ENCODE data around the gene CFAP61.

The CFAP61 gene

GRCh38 chr20:20364593-20365479, 312.5 kb downstream of the CFAP61 start:
- Histone ChIP-seq H3K27ac (ENCODE audit: low read depth, low read length, severe bottlenecking) (no peak overlapping the region), H3K4me1 (ENCODE audit: control insufficient read depth, insufficient read depth, low read length, poor library complexity, severe bottlenecking) (peaks cover 5% of the 10 kb centered on the region), H3K36me3 (ENCODE audit: control insufficient read depth, insufficient read depth, low read length) (no peaks in the 10 kb centered on the region), H3K4me3 (ENCODE audit: extremely low read depth, insufficient read depth, low read length, poor library complexity, severe bottlenecking) (no peak overlapping the region), H3K9me3 (ENCODE audit: control insufficient read depth, low read length) (no peaks in the 10 kb centered on the region)
- WGBS, 2 experiments (ENCODE audit: insufficient coverage in 2 of 2): 2% methylated on average over 63 to 64 of the region's 70 CpGs

- H3K4me1 ChIP-seq (ENCODE audit: control insufficient read depth, insufficient read depth, low read length, poor library complexity, severe bottlenecking): peaks cover 5% of the 10 kb centered on the region
- H3K4me3 ChIP-seq (ENCODE audit: extremely low read depth, insufficient read depth, low read length, poor library complexity, severe bottlenecking): no peak overlapping the region
- WGBS, 2 experiments (ENCODE audit: insufficient coverage in 2 of 2): 1 to 5% methylated on average over 9 to 11 of the region's 18 CpGs
- no peaks in the 10 kb centered on the region for H3K36me3 ChIP-seq (ENCODE audit: control insufficient read depth, insufficient read depth, low read length)
- no peak overlapping the region for H3K27ac ChIP-seq (ENCODE audit: low read depth, low read length, severe bottlenecking)
- H3K9me3 ChIP-seq (ENCODE audit: control insufficient read depth, low read length): no peaks in the 10 kb centered on the region
Measured at GRCh38 chr20:20365480-20366161, 313.3 kb downstream of the CFAP61 start.

GRCh38 chr20:20366551-20366875, 314.2 kb downstream of the CFAP61 start:
- Histone ChIP-seq H3K9me3 (ENCODE audit: control insufficient read depth, low read length) (no peaks in the 10 kb centered on the region), H3K27ac (ENCODE audit: low read depth, low read length, severe bottlenecking) (no peak overlapping the region), H3K4me3 (ENCODE audit: extremely low read depth, insufficient read depth, low read length, poor library complexity, severe bottlenecking) (no peak overlapping the region), H3K36me3 (ENCODE audit: control insufficient read depth, insufficient read depth, low read length) (no peaks in the 10 kb centered on the region), H3K4me1 (ENCODE audit: control insufficient read depth, insufficient read depth, low read length, poor library complexity, severe bottlenecking) (peaks cover 5% of the 10 kb centered on the region)
- 0% methylated on average over 7 to 9 of the region's 19 CpGs for WGBS, 2 experiments (ENCODE audit: insufficient coverage in 2 of 2)

GRCh38 chr20:20366876-20367574, 314.7 kb downstream of the CFAP61 start:
- Histone ChIP-seq H3K27ac (ENCODE audit: low read depth, low read length, severe bottlenecking) (no peak overlapping the region), H3K4me3 (ENCODE audit: extremely low read depth, insufficient read depth, low read length, poor library complexity, severe bottlenecking) (no peak overlapping the region), H3K36me3 (ENCODE audit: control insufficient read depth, insufficient read depth, low read length) (no peaks in the 10 kb centered on the region), H3K9me3 (ENCODE audit: control insufficient read depth, low read length) (no peaks in the 10 kb centered on the region), H3K4me1 (ENCODE audit: control insufficient read depth, insufficient read depth, low read length, poor library complexity, severe bottlenecking) (peaks cover 5% of the 10 kb centered on the region)
- 1 to 2% methylated on average over 54 to 57 of the region's 63 CpGs for WGBS, 2 experiments (ENCODE audit: insufficient coverage in 2 of 2)

GRCh38 chr20:20367575-20368417, 315.5 kb downstream of the CFAP61 start, which contains the start of gene INSM1:
Gene INSM1 (plus strand): TSS chr20:20368104. CDS start chr20:20368268, 164 bp downstream.
- peaks cover 5% of the 10 kb centered on the region for H3K4me1 ChIP-seq (ENCODE audit: control insufficient read depth, insufficient read depth, low read length, poor library complexity, severe bottlenecking)
- H3K36me3 ChIP-seq (ENCODE audit: control insufficient read depth, insufficient read depth, low read length): no peaks in the 10 kb centered on the region
- no peak within 1 kb of the TSS for H3K4me3 ChIP-seq (ENCODE audit: extremely low read depth, insufficient read depth, low read length, poor library complexity, severe bottlenecking)
- WGBS, 2 experiments (ENCODE audit: insufficient coverage in 2 of 2): 0 to 1% methylated on average over 63 to 68 of the region's 108 CpGs
- no peak within 1 kb of the TSS for H3K27ac ChIP-seq (ENCODE audit: low read depth, low read length, severe bottlenecking)
- H3K9me3 ChIP-seq (ENCODE audit: control insufficient read depth, low read length): no peaks in the 10 kb centered on the region

GRCh38 chr20:20368418-20369249, 316.3 kb downstream of the CFAP61 start:
- no peaks in the 10 kb centered on the region for H3K36me3 ChIP-seq (ENCODE audit: control insufficient read depth, insufficient read depth, low read length)
- WGBS, 2 experiments (ENCODE audit: insufficient coverage in 2 of 2): 0 to 1% methylated on average over 97 to 116 of the region's 130 CpGs
- H3K27ac ChIP-seq (ENCODE audit: low read depth, low read length, severe bottlenecking): no peak overlapping the region
- H3K9me3 ChIP-seq (ENCODE audit: control insufficient read depth, low read length): no peaks in the 10 kb centered on the region
- peaks cover 5% of the 10 kb centered on the region for H3K4me1 ChIP-seq (ENCODE audit: control insufficient read depth, insufficient read depth, low read length, poor library complexity, severe bottlenecking)
- H3K4me3 ChIP-seq (ENCODE audit: extremely low read depth, insufficient read depth, low read length, poor library complexity, severe bottlenecking): no peak overlapping the region

GRCh38 chr20:20369250-20370093, 317.1 kb downstream of the CFAP61 start:
- Histone ChIP-seq H3K9me3 (ENCODE audit: control insufficient read depth, low read length) (no peaks in the 10 kb centered on the region), H3K36me3 (ENCODE audit: control insufficient read depth, insufficient read depth, low read length) (no peaks in the 10 kb centered on the region), H3K4me3 (ENCODE audit: extremely low read depth, insufficient read depth, low read length, poor library complexity, severe bottlenecking) (no peak overlapping the region), H3K27ac (ENCODE audit: low read depth, low read length, severe bottlenecking) (no peak overlapping the region), H3K4me1 (ENCODE audit: control insufficient read depth, insufficient read depth, low read length, poor library complexity, severe bottlenecking) (peaks cover 5% of the 10 kb centered on the region)
- WGBS, 2 experiments (ENCODE audit: insufficient coverage in 2 of 2): 1 to 2% methylated on average over 66 to 85 of the region's 86 CpGs

GRCh38 chr20:20370094-20370575, 317.8 kb downstream of the CFAP61 start:
- no peaks in the 10 kb centered on the region for H3K9me3 ChIP-seq (ENCODE audit: control insufficient read depth, low read length)
- H3K27ac ChIP-seq (ENCODE audit: low read depth, low read length, severe bottlenecking): no peak overlapping the region
- 0% methylated on average over 1 of the region's 10 CpGs for WGBS, 2 experiments (ENCODE audit: insufficient coverage in 2 of 2)
- H3K4me1 ChIP-seq (ENCODE audit: control insufficient read depth, insufficient read depth, low read length, poor library complexity, severe bottlenecking): peaks cover 5% of the 10 kb centered on the region
- H3K36me3 ChIP-seq (ENCODE audit: control insufficient read depth, insufficient read depth, low read length): no peaks in the 10 kb centered on the region
- no peak overlapping the region for H3K4me3 ChIP-seq (ENCODE audit: extremely low read depth, insufficient read depth, low read length, poor library complexity, severe bottlenecking)

GRCh38 chr20:20371083-20371482, 318.8 kb downstream of the CFAP61 start:
- H3K4me3 ChIP-seq (ENCODE audit: extremely low read depth, insufficient read depth, low read length, poor library complexity, severe bottlenecking): no peak overlapping the region
- WGBS, 2 experiments (ENCODE audit: insufficient coverage in 2 of 2): 7 to 8% methylated on average over 3 to 7 of the region's 7 CpGs
- no peaks in the 10 kb centered on the region for H3K9me3 ChIP-seq (ENCODE audit: control insufficient read depth, low read length)
- no peak overlapping the region for H3K27ac ChIP-seq (ENCODE audit: low read depth, low read length, severe bottlenecking)
- H3K36me3 ChIP-seq (ENCODE audit: control insufficient read depth, insufficient read depth, low read length): no peaks in the 10 kb centered on the region
- peaks cover 5% of the 10 kb centered on the region for H3K4me1 ChIP-seq (ENCODE audit: control insufficient read depth, insufficient read depth, low read length, poor library complexity, severe bottlenecking)

Measured in mesodermal cell (in vitro differentiated cells).